ENCODE results near the gene NINJ2.

NINJ2 gene

DNA sequence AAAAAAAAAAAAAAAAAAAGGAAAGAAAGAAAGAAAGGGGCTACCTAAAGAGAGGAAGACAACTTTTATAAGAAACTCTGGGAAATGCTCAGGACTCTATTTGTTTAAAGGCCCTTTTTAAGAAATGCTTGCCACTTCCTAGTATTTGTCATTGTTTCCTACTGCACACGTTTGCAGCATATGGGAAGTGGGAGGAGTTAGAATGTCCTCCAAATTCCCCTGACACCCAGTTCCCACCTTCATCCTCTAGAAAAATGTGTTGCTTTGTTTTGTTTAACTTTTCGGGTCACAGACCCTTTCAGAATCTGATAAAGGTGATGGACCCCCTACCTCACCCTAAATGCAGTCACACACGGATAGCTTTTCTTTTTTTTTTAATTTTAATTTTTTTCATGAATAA is 40.8 kb downstream of the NINJ2 start:
- FAIRE-seq (no peak), DNase-seq (ENCODE audit: extremely low spot score, insufficient read length, low read depth) (no peak)

DNA sequence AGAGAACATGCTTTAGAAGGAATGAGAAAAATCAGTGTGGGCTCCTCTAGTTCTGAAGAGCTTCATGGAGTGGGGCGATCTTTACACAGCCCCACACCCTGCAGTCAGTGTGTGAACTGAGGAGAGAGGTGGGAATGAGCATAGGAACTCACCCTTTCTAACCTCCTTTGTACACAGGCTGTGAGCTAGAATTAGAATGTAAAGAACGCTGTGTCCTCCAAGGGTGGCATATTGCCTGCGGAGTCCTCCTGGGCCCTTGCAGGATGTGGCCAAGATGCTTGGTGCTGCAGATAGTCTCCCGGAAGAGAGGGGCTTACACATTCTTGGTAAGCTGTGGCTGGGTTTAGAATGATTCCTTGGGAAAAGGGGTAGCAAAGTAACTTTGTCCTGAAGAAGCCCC is 43.9 kb downstream of the NINJ2 start:
- FAIRE-seq = no peak
- DNase-seq (ENCODE audit: extremely low spot score, insufficient read length, low read depth) = no peak

DNA sequence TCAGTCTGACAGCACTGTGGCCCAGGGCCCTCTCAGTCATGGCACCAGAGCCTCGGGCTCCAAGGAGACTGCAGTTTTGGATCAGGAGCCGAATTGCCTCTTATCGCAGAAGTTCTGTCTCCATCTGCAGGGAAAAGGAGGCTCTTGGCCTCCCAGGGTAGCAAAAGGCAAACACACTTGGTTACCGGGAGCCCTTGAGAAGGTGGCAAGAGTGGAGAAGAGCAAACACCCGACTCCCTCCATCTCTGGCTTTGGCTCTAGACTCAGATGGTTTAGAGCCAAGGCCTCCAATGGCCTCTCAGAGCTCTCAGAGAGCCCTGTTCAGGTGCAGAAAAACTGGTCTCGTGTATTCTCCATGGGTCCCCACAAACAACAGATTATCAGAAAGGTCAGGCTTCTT is 44.6 kb downstream of the NINJ2 start:
- DNase-seq (ENCODE audit: extremely low spot score, insufficient read length, low read depth) (no peak), FAIRE-seq (no peak)

DNA sequence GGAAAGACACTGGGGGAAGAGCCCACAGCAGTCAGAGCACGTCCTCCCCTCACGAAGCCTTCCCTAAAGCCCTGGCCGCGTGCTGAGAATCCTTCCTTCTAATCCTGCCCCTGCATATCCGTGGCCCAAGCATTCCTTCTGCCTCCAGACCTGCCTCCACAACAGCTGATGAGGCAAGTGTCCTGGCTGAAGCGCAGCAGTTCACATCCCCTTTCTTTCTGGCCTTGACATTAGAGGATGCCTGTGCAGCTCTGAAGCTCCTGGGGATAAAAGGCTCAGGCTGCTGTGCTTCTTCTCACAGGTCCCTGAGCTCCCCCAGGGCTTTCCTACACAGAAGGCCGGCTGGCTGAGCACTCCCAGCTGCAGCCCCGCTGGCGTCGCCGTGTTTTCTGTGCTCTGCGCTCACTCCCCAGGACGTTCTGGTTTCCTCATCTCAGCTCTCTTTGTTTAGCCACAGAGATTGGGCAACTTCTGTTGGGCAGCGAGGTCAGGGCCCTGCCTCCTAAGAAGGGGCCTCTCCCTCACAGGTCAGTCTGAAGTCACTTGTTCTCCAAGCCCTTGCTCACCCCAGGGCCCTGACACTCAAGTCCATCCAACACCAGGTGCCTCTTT is 45.8 kb downstream of the NINJ2 start:
- no peak for FAIRE-seq
- no peak for DNase-seq (ENCODE audit: extremely low spot score, insufficient read length, low read depth)

DNA sequence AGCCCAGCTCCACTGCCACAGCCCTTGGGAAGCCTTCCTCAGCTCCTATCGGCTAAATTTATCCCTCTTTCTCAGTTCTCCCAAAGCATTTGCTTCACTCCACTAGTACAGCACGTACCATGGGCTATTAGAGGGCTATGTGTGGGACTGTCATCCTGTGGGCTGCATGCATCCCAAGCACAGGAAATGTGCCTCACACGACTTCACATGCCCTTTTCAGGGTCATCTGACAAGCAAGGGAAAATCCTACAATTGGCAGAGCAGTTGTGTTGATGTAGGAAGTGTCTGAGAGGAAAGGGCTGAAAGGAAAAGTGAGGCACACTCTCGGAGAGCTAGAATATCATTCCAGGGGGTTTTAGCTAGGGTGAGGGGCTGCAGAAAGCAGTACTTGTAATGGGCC is 47.6 kb downstream of the NINJ2 start:
- FAIRE-seq = no peak
- no peak for DNase-seq (ENCODE audit: extremely low spot score, insufficient read length, low read depth)

DNA sequence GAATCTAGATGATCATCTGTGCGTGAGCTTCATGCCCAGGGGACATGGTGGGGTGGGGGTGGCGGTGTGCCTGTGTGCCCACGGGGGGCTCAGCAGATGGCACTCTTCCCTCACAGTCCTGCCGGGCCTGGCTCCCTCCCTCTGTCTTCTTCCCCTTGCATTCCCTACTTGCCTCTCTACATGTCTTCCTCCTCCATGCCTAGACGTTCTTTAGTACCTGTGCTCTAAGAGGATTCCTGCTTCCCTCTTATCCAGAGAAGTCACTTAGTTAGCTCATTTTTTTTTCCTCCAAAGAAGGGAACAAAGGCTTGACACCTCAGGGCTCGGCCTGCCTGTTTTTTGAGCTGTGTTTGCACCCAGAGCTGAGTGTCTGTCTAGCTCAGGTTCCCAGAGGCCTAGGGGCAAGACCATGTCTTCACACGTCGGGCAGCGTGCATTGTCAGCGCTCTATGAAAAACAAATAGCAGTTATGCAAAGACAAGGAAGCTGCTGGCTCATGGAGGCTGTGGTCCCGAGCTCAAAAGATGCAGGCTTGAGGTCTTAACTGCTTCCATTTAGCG is 48.8 kb downstream of the NINJ2 start:
- DNase-seq (ENCODE audit: extremely low spot score, insufficient read length, low read depth) = no peak
- FAIRE-seq = no peak

DNA sequence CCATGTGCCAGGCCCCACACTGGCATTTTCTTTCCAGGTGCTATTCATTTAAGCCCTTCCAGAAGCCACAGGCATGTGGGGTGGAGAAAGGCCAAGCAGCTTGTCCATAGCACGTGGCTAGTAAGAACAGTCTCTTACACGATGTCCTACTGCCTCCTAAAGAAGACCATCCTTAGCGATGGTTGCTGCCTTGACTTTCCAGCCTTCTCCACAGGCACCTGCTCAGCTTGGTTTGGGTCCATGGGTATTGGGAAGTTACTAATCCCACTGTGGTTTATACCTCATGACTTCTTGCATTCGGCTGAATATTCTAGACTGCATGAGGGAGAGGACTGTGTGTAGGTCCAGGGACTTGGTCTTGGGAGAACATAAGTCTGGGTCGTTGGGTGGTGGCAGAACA is 49.2 kb downstream of the NINJ2 start:
- FAIRE-seq = no peak
- DNase-seq (ENCODE audit: extremely low spot score, insufficient read length, low read depth) = no peak

DNA sequence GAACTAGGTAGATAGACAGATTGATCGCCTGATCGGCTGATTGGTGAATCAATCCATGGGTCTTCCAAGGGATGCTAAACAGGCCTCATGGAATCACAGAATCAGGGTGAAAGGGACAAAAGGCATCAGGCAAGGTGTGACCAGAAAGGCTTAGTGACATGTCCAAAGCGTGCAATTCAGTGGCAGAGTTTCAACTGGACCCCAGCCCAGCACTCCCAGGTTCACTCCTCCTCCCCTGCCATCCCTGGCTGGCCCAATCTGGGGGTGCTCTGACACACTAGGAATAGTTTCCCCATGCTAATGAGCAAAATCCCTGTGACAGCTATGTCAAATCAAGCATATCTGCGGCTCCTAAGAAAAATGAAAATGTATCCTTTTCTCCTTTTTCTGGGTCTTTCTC is 50.4 kb downstream of the NINJ2 start:
- FAIRE-seq (no peak), DNase-seq (ENCODE audit: extremely low spot score, insufficient read length, low read depth) (no peak)

DNA sequence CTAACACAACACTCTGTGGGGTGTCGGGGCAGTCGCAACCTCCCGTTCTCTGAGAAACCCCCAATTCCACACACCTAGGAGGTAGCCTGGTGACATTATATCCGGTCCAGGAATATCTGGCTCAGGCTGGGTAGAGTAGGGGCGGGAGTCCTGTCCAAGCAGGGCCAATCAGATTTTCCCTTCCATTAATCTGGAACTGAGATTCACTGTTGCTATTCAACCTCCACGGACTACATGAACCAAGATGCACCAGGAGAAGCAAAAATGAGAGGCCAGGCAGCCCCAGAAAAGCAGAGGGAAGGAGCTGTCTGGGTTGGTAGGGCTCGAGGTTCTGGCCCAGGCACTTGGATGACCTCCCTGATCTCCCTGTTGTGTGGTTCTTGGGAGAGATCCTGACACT is 51.0 kb downstream of the NINJ2 start:
- no peak for DNase-seq (ENCODE audit: extremely low spot score, insufficient read length, low read depth)
- FAIRE-seq = no peak

DNA sequence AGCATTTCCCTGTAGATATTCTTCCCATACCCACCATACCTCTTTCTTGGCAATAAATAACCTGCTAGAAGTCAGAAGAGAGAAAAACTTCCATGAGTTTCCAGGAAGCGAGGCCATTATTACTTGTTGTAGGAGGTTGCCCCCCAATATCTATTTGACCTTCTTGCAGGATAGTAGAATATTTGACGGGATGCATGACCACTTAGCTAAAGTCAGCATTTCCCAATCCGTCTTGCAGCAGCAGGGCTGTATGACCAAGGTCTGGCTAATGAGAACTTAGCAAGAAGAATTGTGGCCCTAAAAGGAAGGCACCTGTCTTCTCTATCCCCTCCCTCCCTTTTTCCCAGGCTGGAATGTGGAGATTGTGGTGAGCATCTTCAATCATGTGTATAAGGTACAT is 51.5 kb downstream of the NINJ2 start:
- no peak for FAIRE-seq
- no peak for DNase-seq (ENCODE audit: extremely low spot score, insufficient read length, low read depth)

DNA sequence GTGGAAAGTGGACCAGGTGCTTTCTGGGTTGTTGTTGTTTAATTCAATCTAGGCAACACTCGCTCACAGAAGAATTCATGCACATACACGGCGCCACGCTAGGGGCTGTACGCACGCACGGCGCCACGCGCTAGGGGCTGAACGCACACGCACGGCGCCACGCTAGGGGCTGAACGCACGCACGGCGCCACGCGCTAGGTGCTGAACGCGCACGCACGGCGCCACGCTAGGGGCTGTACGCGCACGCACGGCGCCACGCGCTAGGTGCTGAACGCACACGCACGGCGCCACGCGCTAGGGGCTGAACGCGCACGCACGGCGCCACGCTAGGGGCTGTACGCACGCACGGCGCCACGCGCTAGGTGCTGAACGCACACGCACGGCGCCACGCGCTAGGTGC is 54.3 kb downstream of the NINJ2 start:
- DNase-seq (ENCODE audit: extremely low spot score, insufficient read length, low read depth) (no peak), FAIRE-seq (no peak)

DNA sequence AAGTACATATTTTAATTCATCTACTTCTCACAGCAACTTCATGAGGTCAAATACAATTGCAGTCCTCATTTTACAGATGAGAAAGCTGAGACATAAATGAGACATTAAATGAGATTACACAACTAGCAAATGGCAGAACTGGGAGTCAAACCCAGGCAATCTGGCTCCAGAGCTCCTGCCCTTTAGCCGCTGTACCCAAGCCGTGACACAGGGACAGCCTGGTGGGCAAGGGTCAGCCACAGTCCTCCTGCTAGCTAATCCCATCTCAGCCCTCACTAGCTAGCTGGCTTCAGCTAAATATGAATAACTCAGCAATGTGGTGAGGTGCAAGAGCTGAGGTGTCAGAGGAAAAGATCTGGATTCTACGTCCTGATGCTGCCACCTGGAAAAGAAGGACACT is 54.8 kb downstream of the NINJ2 start:
- FAIRE-seq (no peak), DNase-seq (ENCODE audit: extremely low spot score, insufficient read length, low read depth) (no peak)

DNA sequence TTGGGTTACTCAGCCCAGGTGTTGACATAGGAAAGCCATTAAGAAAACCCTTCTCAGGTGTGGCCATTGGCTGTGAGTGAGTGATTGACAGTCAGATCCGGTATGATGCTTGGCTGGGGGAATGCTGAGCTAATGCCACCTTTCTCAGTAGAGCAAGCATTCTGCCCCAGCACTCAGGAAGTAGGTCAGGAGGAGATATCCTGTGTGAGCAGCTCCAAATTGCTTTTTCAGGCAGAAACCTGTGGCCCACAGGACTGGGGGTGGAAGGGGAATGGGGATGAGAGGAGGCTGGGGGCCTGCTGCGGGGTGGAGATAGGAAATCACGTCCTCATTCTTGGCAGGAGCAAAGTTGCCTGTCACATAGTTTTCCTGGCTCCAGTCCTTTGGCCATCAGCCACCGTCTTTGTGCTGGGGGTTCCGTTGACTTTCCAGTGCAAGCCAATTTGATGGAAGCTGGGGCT is 55.7 kb downstream of the NINJ2 start:
- DNase-seq (ENCODE audit: extremely low spot score, insufficient read length, low read depth) (no peak), FAIRE-seq (no peak)

DNA sequence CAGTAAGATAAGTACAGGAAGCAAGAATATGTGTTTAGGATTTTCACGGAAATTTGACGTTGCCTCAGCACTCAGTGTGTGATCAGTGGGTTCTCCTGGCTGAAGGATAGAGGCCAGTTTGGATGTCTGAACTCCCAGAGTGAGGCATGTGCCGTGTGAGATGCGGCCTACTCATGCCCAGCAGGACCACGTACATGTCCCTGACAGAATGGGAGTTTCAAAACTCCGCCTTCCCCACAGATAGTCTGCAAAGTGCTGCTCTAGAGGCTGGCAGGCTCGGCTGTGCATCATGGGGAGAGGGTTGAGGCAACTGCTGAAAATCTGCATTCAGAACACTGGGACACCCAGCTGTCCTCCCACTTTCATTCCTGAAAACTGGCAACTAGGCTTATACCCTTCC is 58.3 kb downstream of the NINJ2 start:
- FAIRE-seq (no peak), DNase-seq (ENCODE audit: extremely low spot score, insufficient read length, low read depth) (no peak)

DNA sequence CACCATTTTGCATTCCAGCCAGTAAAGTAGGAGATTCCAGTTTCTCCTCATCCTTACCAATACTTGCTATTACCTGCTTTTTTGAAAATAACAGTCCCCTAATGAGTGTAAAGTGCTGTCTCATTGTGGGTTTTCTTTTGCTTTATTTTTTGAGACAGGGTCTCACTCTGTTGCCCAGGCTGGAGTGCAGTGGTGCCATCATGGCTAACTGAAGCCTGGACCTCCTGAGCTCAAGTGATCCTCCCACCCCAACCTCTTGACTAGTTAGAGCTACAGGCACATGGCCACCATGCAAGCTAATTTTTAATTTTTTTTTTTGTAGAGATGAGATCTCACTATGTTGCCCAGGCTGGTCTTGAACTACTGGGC is 60.6 kb downstream of the NINJ2 start:
- no peak for DNase-seq (ENCODE audit: extremely low spot score, insufficient read length, low read depth)

DNA sequence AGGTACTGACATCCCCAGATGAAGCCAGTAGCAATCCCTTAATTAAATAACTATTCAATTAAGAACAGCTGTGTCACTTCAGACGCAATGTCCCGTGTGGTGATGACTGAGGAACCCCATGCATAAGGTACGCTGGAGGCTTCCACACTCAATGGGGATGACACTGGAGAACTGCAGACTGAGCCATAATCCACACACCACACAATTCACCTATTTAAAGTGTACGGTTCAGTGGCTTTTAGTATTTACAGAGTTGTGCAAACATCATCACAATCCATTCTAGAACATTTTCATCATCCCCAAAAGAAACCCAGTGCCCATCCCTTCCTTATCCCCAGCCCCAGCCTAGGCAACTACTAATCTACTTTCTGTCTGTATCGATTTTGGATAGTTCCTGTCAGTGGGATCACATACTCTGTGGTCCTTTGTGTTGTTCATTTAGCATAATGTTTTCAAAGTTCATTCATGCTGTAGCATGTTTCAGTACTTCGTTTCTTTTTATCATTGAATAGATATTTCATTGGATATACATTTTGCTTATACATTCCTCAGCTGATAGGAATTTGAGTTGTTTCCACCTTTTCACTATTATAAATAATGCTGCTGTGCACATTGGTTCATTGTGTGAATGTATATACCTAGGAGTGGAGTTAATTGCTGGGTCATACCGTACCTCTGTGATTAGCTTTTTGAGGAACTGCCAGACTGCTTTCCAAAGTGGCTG is 61.1 kb downstream of the NINJ2 start:
- DNase-seq (ENCODE audit: extremely low spot score, insufficient read length, low read depth) (no peak), FAIRE-seq (no peak)

More for the DNA sequence above, 60.6 kb downstream of the NINJ2 start:
- FAIRE-seq = no peak

DNA sequence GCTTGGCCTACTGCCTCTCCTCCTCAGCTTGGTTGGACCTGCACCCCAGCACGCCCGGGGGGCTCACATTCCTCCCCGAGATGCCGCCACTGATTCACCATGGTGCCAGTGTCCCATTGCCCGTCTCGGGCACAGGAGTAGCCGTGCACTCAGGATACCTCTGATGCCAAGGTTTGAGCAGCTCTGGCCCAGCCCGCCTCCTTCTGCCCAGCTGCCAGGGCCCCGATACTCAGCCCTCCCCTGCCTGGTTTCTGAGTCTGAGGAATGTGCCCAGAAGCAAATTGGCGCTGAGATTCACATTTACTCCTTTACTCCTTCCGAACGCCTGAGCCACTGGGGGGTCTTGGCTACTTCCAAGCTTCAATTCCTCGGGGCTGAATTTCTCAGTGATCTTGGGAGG is 63.5 kb downstream of the NINJ2 start:
- DNase-seq (ENCODE audit: extremely low spot score, insufficient read length, low read depth) = no peak
- FAIRE-seq = no peak

DNA sequence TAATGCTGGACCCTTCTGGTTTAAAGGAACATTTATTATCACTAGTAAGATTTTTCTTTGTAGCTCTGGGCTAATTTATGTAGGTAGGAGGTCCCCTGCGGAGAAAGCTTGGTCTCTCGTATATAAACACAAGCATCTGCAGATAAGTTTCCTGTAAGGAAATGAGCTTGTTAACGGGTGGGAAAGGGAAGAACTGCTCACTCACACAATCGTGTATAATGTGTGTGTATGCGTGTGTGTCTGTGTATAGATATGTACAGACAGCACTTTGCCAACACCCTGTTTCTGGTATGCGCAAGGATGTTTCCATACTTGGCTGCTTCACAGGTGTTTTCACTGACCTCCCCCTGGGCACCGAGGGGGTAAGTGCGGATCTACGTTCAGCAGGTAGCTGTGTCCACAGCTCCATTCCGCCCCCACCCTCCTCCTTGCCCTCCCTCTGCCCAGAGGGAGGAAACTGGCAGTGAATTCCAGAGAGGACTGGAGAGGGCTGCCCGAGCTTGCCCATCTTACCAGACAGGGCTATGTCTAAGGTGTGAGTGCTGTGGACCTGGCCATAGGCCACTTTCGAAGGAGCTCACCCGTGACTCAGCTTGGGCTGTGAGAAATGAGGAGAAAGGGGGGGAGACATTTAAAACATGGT is 65.2 kb downstream of the NINJ2 start:
- FAIRE-seq (no peak), DNase-seq (ENCODE audit: extremely low spot score, insufficient read length, low read depth) (no peak)

DNA sequence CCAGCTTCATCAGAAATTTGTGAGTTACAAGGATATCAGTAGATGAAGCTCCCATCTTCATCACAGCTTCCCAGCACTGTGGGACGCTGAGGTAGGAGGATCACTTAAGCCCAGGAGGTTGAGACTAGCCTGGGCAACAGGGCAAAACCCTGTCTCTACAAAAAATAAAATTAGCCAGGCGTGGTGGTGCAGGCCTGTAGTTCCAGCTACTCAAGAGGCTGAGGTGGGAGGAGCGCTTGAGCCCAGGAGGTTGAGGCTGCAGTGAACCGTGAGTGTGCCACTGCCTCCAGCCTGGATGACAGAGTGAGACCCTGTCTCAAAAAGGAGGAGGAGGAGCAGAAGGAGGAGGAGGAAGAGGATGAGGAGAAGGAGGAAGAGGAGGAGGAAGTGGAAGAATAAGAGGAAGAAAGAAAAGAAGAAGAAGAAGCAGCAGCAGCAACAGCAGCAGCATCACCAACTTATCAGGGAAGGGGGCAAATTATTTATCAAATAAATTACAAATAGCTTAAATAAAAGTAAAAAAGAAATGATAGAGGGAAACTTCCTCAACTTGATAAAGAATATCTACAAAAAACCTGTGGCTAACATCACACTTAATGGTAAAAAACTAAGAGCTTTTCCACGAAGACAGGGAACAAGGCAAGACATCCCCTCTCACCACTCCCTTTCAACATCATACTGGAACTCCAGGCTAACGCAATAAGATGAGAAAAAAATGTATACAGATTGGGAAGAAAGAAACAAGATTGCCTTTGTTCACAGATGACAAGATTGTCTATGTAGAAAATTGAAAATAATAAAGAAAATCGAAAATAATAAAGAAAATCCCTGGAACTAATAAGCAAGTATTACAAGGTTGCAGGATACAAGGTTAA is 69.6 kb downstream of the NINJ2 start:
- no peak for FAIRE-seq
- no peak for DNase-seq (ENCODE audit: extremely low spot score, insufficient read length, low read depth)

DNA sequence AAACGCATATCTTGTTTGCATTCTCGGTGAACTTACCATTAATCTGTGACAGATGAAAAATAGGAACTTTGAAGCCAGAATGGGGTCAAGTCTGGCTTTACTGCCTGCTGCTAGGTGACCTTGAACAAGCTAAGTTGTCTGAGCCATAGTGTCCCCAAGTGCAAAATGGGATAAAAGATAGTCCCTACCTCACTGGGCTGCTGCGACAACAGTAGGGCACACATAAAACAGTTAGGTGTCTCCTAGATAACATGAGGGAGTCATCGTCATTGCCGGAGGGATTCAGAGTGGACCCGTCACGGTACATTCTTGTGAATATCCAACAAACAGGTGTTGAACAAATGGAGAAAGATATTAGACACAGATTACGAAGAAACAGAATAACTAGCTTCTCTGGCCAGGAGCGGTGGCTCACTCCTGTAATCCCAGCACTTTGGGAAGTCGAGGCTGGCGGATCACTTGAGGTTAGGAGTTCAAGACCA is 71.2 kb downstream of the NINJ2 start:
- FAIRE-seq (no peak), DNase-seq (ENCODE audit: extremely low spot score, insufficient read length, low read depth) (no peak)

Data from GM18507 (cell line).